MM.1S (cell line): ENCODE data around the gene STX16.

Source experiments
- CTCF ChIP-seq: fragments of 300-600 bp; sonication (generic); IDR thresholded peaks from 2 replicates; pipeline ENCODE4 v1.5.1; 2016; ENCODE audit warnings: antibody characterized with exemption, low read length, mixed read lengths
- EZH2phosphoT487 ChIP-seq: fragments of 300-600 bp; sonication (generic); IDR thresholded peaks from 2 replicates; pipeline ENCODE4 v1.6.1; 2018; ENCODE audit warnings: antibody characterized with exemption, low read length

DNA sequence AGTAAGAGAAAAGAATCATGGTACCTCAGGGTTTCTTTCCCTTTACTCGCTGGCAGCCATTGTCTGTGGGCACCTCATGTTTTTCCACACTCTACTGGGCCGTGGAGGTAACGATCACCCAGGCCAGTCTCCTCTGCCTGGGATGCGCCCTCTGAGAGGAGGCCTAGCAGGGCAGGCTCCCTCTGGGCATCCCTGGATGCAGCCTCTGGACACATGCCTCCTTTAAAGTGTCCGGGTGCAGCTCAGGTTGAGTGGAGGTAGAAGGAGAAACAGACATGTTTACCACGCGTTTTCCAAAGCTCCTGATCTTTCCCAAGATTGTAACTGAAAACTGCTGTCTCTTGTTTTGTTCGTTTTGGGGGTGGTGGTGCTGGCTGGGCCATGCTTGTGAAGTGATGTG, 27.7 kb downstream of the STX16 start:
- TF ChIP-seq CTCF (no peak), EZH2phosphoT487 (no peak)
